Vagina (tissue), 2 donors: Measurements from ENCODE around the gene DCHS1.

Source experiments
- POLR2A ChIP-seq, 2 donors: fragments of 450-650 bp; IDR thresholded peaks; one replicate each; pipeline ENCODE4 v1.6.1; 2017; ENCODE audit warnings: antibody characterized with exemption in 2 of 2, mild to moderate bottlenecking in 2 of 2, moderate library complexity in 2 of 2
- POLR2AphosphoS5 ChIP-seq, 2 donors: sonication (generic); formaldehyde crosslinking; IDR thresholded peaks; one replicate each; pipeline ENCODE4 v1.9.0; 2017; ENCODE audit warnings: antibody characterized with exemption in 2 of 2, mild to moderate bottlenecking in 2 of 2, low read depth in 1 of 2; ENCODE audit not compliant: insufficient read depth in 1 of 2
- TF ChIP-seq, protein P1 (sequence below), 3 experiments: fragments of 450-650 bp in 2 of 3; fragments of 200-600 bp in 1 of 3; sonication (generic) in 1 of 3; IDR thresholded peaks; one replicate each; pipeline ENCODE4 v1.5.1; 2017 to 2019; ENCODE audit warnings: antibody characterized with exemption in 3 of 3, mild to moderate bottlenecking in 2 of 3, moderate library complexity in 2 of 3

DNA sequence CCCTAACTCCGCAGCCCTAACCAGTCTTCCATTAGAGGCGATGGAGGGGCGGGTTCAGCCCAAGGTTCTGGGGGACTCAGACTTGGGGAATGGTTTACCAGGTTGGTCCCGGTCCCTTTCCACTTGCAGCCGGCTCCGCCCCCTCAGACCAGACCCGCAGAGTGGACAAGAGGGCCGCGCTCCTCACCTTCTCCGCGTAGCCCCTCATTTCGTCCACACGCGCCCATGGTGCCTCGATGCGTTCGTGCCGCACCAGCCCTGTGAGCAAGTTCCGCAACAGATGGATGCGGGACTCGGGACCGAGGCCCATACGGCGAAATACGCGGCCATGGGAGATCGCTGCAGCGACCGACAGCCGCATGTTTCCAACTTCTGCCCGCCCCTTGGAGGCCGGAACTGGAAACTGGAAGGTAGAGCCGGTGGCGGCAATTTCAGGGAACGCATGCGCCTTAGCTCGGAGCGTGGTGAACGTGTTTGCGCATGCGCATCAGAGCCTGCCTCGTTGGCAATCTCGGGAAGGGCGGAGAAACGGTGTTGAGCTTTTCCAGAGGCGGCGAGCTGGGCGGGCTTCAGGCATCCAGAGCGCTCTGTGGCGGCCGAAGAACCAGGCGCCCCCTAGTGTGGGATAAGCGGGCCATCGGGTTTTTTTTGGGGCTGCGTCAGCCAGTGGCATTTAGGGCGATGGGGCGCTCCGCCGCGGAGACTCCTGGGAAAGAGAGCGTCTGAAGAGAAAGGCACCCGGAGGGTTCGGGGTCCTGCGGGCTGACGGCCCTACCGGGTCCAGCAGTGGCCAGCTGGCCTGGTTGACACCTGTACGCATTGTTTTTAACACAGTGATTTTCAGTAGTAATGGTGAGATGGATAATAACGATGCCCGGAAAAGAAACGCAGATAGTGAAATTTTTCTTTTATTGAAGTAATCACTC is 27.6 kb upstream of the DCHS1 start, which contains the start of gene MRPL17:
- TF ChIP-seq, protein P1, sequence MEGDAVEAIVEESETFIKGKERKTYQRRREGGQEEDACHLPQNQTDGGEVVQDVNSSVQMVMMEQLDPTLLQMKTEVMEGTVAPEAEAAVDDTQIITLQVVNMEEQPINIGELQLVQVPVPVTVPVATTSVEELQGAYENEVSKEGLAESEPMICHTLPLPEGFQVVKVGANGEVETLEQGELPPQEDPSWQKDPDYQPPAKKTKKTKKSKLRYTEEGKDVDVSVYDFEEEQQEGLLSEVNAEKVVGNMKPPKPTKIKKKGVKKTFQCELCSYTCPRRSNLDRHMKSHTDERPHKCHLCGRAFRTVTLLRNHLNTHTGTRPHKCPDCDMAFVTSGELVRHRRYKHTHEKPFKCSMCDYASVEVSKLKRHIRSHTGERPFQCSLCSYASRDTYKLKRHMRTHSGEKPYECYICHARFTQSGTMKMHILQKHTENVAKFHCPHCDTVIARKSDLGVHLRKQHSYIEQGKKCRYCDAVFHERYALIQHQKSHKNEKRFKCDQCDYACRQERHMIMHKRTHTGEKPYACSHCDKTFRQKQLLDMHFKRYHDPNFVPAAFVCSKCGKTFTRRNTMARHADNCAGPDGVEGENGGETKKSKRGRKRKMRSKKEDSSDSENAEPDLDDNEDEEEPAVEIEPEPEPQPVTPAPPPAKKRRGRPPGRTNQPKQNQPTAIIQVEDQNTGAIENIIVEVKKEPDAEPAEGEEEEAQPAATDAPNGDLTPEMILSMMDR (IDR thresholded peaks at IDR 0.05): peak; percentile 87 to 93 (median 92)
- TF ChIP-seq POLR2AphosphoS5 (IDR thresholded peaks at IDR 0.05; ENCODE audit: insufficient read depth in 1 of 2, low read depth in 1 of 2) (peak; percentile 98 to 99), POLR2A (IDR thresholded peaks at IDR 0.05) (peak in 1 of 2 donors; percentile 52)
